Stimulated activated CD8-positive, alpha-beta memory T cell treated with anti-CD3 and anti-CD28 coated beads, Interleukin-4, amount 100 ng/mL, for 1 hour (primary cell): Measurements from ENCODE around the gene GABRA6.

Source experiments
- DNase-seq, 2 donors: peaks; one replicate each; pipeline ENCODE4 v3.0.0-alpha.2; 2020; ENCODE audit warnings: low read depth in 2 of 2, low spot score in 1 of 2

GABRA6 gene

GRCh38 chr5:161751265-161751664 lies 65.7 kb downstream of the GABRA6 start:
- no peak for DNase-seq
